Testis (tissue), 3 donors: ENCODE measurements around the gene PARP14. TPM values are rescaled to one million over a fixed set of nuclear protein-coding genes. Genes with fewer than 3 reads are reported as not detected.

Source experiments
- DNase-seq: peaks from one replicate; pipeline ENCODE4 v3.0.0-alpha.2; 2019
- H3K27ac ChIP-seq, 2 donors: fragments of 200-600 bp; sonication (generic); one replicate each; pipeline ENCODE4 v1.5.1; 2019
- H3K27me3 ChIP-seq: fragments of 200-600 bp; sonication (generic); one replicate; pipeline ENCODE4 v1.5.1; 2019
- H3K36me3 ChIP-seq: fragments of 200-600 bp; sonication (generic); one replicate; pipeline ENCODE4 v1.5.1; 2017; ENCODE audit warnings: low read depth; ENCODE audit errors: missing control alignments
- H3K4me1 ChIP-seq: fragments of 200-600 bp; sonication (generic); one replicate; pipeline ENCODE4 v1.5.1; 2019
- H3K4me3 ChIP-seq, 2 donors: fragments of 200-600 bp; sonication (generic); one replicate each; pipeline ENCODE4 v1.5.1; 2017 to 2019
- H3K9me3 ChIP-seq: fragments of 200-600 bp; sonication (generic); one replicate; pipeline ENCODE4 v1.5.1; 2017
- CTCF ChIP-seq, 3 experiments: fragments of 450-650 bp in 2 of 3; fragments of 200-600 bp in 1 of 3; sonication (generic) in 1 of 3; IDR thresholded peaks; one replicate each; pipeline ENCODE4 v1.5.1; 2016 to 2019; ENCODE audit warnings: antibody characterized with exemption in 3 of 3, mild to moderate bottlenecking in 2 of 3, moderate library complexity in 1 of 3
- POLR2A ChIP-seq: fragments of 450-650 bp; IDR thresholded peaks from one replicate; pipeline ENCODE4 v1.6.1; 2017; ENCODE audit warnings: antibody characterized with exemption, mild to moderate bottlenecking, moderate library complexity
- WGBS, 2 donors: methylation state at CpG; one replicate each; pipeline ENCODE4 v1.1.5; 2018; 5-methylcytosine and 5-hydroxymethylcytosine counted together
- intact Hi-C: fragments of 100-400 bp; cut with DNase I; formaldehyde crosslinking; loops from one replicate; pipeline ENCODE4 v1.15.1; 2023; ENCODE audit warnings: low total_unique reads
- polyA plus RNA-seq: library from polyadenylated mRNA; stranded (reverse); fragments of 350-450 nt; fragmentation: Illumina TruSeq; extraction: RNeasy Lipid Tissue Mini Kit (QIAGEN cat#74804); gene quantifications from one replicate; pipeline ENCODE4 v1.2.3, GENCODE V29; 2014; ENCODE audit warnings: low read depth, low replicate concordance; ENCODE audit not compliant: insufficient read depth
- total RNA-seq, 2 donors: library from RNA; depleted of rRNA; stranded (reverse); fragments of >200 nt; gene quantifications; one replicate each; pipeline ENCODE4 v1.2.3, GENCODE V29; 2016

Gene PARP14
- total and polyA plus RNA-seq, 3 donors from 2014 or later: 8.8 to 18.2 (median 11.3) TPM

GRCh38 chr3:122671553-122671952 lies 9.1 kb upstream of the PARP14 start:
- H3K4me1 ChIP-seq: no peaks in the 10 kb centered on the region
- no peak overlapping the region for H3K4me3 ChIP-seq
- no peak overlapping the region for H3K27ac ChIP-seq
- H3K9me3 ChIP-seq: no peaks in the 10 kb centered on the region
- no peak for DNase-seq
- no peaks in the 10 kb centered on the region for H3K27me3 ChIP-seq
- intact Hi-C loops: no loop called here
- H3K36me3 ChIP-seq: no peaks in the 10 kb centered on the region
- 64 to 69% methylated on average over 2 of the region's 2 CpGs for WGBS, 2 donors
- no peak for TF ChIP-seq CTCF (IDR thresholded peaks at IDR 0.05)
- no peak for TF ChIP-seq POLR2A

- H3K27me3 ChIP-seq: no peaks in the 10 kb centered on the region
- H3K9me3 ChIP-seq: no peaks in the 10 kb centered on the region
- whole genome bisulfite sequencing, 2 donors: 54 to 76% methylated on average over 3 of the region's 3 CpGs
- intact Hi-C loops: no loop called here
- DNase-seq: no peak
- TF ChIP-seq POLR2A: no peak
- no peak for TF ChIP-seq CTCF (IDR thresholded peaks at IDR 0.05)
- H3K4me1 ChIP-seq: peaks cover 4% of the 10 kb centered on the region
- no peak overlapping the region for H3K4me3 ChIP-seq
- no peaks in the 10 kb centered on the region for H3K36me3 ChIP-seq
- H3K27ac ChIP-seq: no peak overlapping the region
These were observed 6.3 kb upstream of the PARP14 start for GRCh38 chr3:122674339-122674738.

GRCh38 chr3:122676759-122677158 lies 3.9 kb upstream of the PARP14 start:
- Histone ChIP-seq H3K4me3 (no peak overlapping the region), H3K9me3 (no peaks in the 10 kb centered on the region), H3K27me3 (no peaks in the 10 kb centered on the region), H3K36me3 (no peaks in the 10 kb centered on the region), H3K4me1 (peaks cover 17% of the 10 kb centered on the region), H3K27ac (no peak overlapping the region)
- no peak for DNase-seq
- 70 to 79% methylated on average over 2 of the region's 2 CpGs for WGBS, 2 donors
- intact Hi-C loops: no loop called here
- TF ChIP-seq POLR2A: no peak
- no peak for TF ChIP-seq CTCF (IDR thresholded peaks at IDR 0.05)

GRCh38 chr3:122677216-122677615 lies 3.4 kb upstream of the PARP14 start:
- no peaks in the 10 kb centered on the region for H3K36me3 ChIP-seq
- 88 to 93% methylated on average over 1 of the region's 1 CpG for WGBS, 2 donors
- no peak for DNase-seq
- intact Hi-C loops: no loop called here
- no peak overlapping the region for H3K27ac ChIP-seq
- no peaks in the 10 kb centered on the region for H3K27me3 ChIP-seq
- no peaks in the 10 kb centered on the region for H3K9me3 ChIP-seq
- no peak for TF ChIP-seq POLR2A
- no peak overlapping the region for H3K4me3 ChIP-seq
- peaks cover 19% of the 10 kb centered on the region for H3K4me1 ChIP-seq

- no peak for TF ChIP-seq CTCF (IDR thresholded peaks at IDR 0.05)
- TF ChIP-seq POLR2A: no peak
- peak overlapping the region in 1 of 2 donors; percentile 96 for H3K27ac ChIP-seq
- DNase-seq: no peak
- no peaks in the 10 kb centered on the region for H3K36me3 ChIP-seq
- H3K4me1 ChIP-seq: peaks cover 24% of the 10 kb centered on the region
- H3K4me3 ChIP-seq: no peak overlapping the region
- intact Hi-C loops: no loop called here
- WGBS, 2 donors: 56 to 57% methylated on average over 5 of the region's 5 CpGs
- no peaks in the 10 kb centered on the region for H3K27me3 ChIP-seq
- H3K9me3 ChIP-seq: no peaks in the 10 kb centered on the region
These were observed 2.1 kb upstream of the PARP14 start for GRCh38 chr3:122678506-122678905.
